GM12873 (cell line): Measurements from ENCODE around the gene HM13.

Experiments
- CTCF ChIP-seq: IDR thresholded peaks from 2 replicates; pipeline ENCODE4 v1.5.1; 2012; ENCODE audit warnings: low read depth, mild to moderate bottlenecking, moderate library complexity, low read length, control low read depth; ENCODE audit not compliant: insufficient read depth; ENCODE audit errors: missing control alignments

HM13 gene

GRCh38 chr20:31572701-31573554, 58.7 kb downstream of the HM13 start:
- TF ChIP-seq CTCF: no peak

- TF ChIP-seq CTCF: no peak
Observed at GRCh38 chr20:31573555-31574321, 59.5 kb downstream of the HM13 start.

GRCh38 chr20:31576751-31577150, 62.5 kb downstream of the HM13 start:
- no peak for TF ChIP-seq CTCF

GRCh38 chr20:31577194-31577593, 63.0 kb downstream of the HM13 start:
- no peak for TF ChIP-seq CTCF

- TF ChIP-seq CTCF: no peak
Observed at GRCh38 chr20:31578448-31579138, 64.4 kb downstream of the HM13 start.

- no peak for TF ChIP-seq CTCF
Observed at GRCh38 chr20:31579245-31579644, 65.0 kb downstream of the HM13 start.

- no peak for TF ChIP-seq CTCF
Observed at GRCh38 chr20:31580706-31581105, 66.5 kb downstream of the HM13 start.
